SU-DHL-6 (cell line): Measurements from ENCODE around the gene RNF187.

Experiments
- EZH2phosphoT487 ChIP-seq: fragments of 200-600 bp; sonication (generic), shearing (Covaris generic); conservative IDR thresholded peaks from 2 replicates; pipeline ENCODE4 v1.6.1; 2018; ENCODE audit warnings: mild to moderate bottlenecking, antibody characterized with exemption, low read length, moderate library complexity, mixed read lengths
- TF ChIP-seq, protein P1 (sequence below): fragments of 200-600 bp; sonication (generic); IDR thresholded peaks from one replicate; pipeline ENCODE4 v1.5.1; 2017; ENCODE audit warnings: antibody characterized with exemption, mild to moderate bottlenecking, low read length, moderate library complexity; ENCODE audit not compliant: insufficient read depth, poor library complexity, severe bottlenecking

DNA sequence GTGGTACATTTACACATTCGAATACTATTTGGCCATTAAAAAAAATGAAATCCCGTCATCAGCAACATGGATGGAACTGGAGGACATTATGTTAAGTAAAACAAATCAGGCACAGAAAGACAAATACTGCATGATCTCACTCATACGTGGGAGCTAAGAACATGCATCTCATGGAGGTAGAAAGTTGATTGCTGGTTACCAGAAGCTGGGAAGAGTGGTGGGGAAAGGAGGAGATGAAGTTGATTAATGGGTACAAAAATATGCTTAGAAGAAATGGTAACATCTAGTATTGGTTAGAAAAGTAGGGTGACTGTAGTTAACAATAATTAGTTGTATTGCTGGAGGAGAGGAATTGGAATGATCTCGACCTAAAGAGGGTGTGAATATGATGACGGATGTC lies 24.6 kb upstream of the RNF187 start:
- TF ChIP-seq, protein P1, sequence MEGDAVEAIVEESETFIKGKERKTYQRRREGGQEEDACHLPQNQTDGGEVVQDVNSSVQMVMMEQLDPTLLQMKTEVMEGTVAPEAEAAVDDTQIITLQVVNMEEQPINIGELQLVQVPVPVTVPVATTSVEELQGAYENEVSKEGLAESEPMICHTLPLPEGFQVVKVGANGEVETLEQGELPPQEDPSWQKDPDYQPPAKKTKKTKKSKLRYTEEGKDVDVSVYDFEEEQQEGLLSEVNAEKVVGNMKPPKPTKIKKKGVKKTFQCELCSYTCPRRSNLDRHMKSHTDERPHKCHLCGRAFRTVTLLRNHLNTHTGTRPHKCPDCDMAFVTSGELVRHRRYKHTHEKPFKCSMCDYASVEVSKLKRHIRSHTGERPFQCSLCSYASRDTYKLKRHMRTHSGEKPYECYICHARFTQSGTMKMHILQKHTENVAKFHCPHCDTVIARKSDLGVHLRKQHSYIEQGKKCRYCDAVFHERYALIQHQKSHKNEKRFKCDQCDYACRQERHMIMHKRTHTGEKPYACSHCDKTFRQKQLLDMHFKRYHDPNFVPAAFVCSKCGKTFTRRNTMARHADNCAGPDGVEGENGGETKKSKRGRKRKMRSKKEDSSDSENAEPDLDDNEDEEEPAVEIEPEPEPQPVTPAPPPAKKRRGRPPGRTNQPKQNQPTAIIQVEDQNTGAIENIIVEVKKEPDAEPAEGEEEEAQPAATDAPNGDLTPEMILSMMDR: no peak
- no peak for TF ChIP-seq EZH2phosphoT487
